H9 (cell line): ENCODE measurements around the gene HS3ST4. TPM values are rescaled to one million over a fixed set of nuclear protein-coding genes. Genes with fewer than 3 reads are reported as not detected.

ENCODE experiments used
- DNase-seq: peaks from one replicate; pipeline ENCODE4 v3.0.0-alpha.2; 2017
- H2AFZ ChIP-seq: one replicate; pipeline ENCODE4 v1.6.1; 2013; ENCODE audit warnings: mild to moderate bottlenecking, low read length, control low read depth, moderate library complexity
- H2AK5ac ChIP-seq: 2 replicates; pipeline ENCODE4 v1.6.1; 2013; ENCODE audit warnings: low read length, control low read depth, mixed read lengths; ENCODE audit not compliant: insufficient read length
- H2BK120ac ChIP-seq: one replicate; pipeline ENCODE4 v1.6.1; 2013; ENCODE audit warnings: low read depth, mild to moderate bottlenecking, low read length, control low read depth, inconsistent platforms; ENCODE audit not compliant: poor library complexity, severe bottlenecking
- H2BK12ac ChIP-seq: 2 replicates; pipeline ENCODE4 v1.6.1; 2013; ENCODE audit warnings: low read length, control low read depth, mixed read lengths, low read depth; ENCODE audit not compliant: insufficient read length
- H2BK15ac ChIP-seq: 2 replicates; pipeline ENCODE4 v1.6.1; 2013; ENCODE audit warnings: low read depth, low read length, control low read depth
- H2BK20ac ChIP-seq: one replicate; pipeline ENCODE4 v1.6.1; 2013; ENCODE audit warnings: low read depth, mild to moderate bottlenecking, low read length, control low read depth, inconsistent platforms; ENCODE audit not compliant: poor library complexity, severe bottlenecking
- H2BK5ac ChIP-seq: 2 replicates; pipeline ENCODE4 v1.6.1; 2013; ENCODE audit warnings: low read length, control low read depth, mixed read lengths; ENCODE audit not compliant: insufficient read length
- H3K14ac ChIP-seq: 2 replicates; pipeline ENCODE4 v1.6.1; 2013; ENCODE audit warnings: low read length, control low read depth; ENCODE audit not compliant: insufficient read depth
- H3K18ac ChIP-seq: 2 replicates; pipeline ENCODE4 v1.6.1; 2013; ENCODE audit warnings: low read depth, mild to moderate bottlenecking, mixed read lengths, low read length, control low read depth; ENCODE audit not compliant: insufficient read length
- H3K23ac ChIP-seq: 2 replicates; pipeline ENCODE4 v1.6.1; 2013; ENCODE audit warnings: low read length, control low read depth, mixed read lengths, low read depth; ENCODE audit not compliant: insufficient read length
- H3K23me2 ChIP-seq: 2 replicates; pipeline ENCODE4 v1.6.1; 2013; ENCODE audit warnings: low read depth, mild to moderate bottlenecking, mixed read lengths, low read length, control low read depth; ENCODE audit not compliant: insufficient read length, poor library complexity, severe bottlenecking
- H3K27ac ChIP-seq: 2 replicates; pipeline ENCODE4 v1.5.1; 2013; ENCODE audit warnings: low read length, control low read depth, mixed read lengths, low read depth; ENCODE audit not compliant: insufficient read length
- H3K27me3 ChIP-seq: 2 replicates; pipeline ENCODE4 v1.6.1; 2013; ENCODE audit warnings: low read length, control low read depth, inconsistent platforms; ENCODE audit not compliant: insufficient read depth
- H3K4ac ChIP-seq: 2 replicates; pipeline ENCODE4 v1.6.1; 2013; ENCODE audit warnings: low read depth, mild to moderate bottlenecking, control low read depth, inconsistent platforms, low read length, moderate library complexity
- H3K4me1 ChIP-seq: 2 replicates; pipeline ENCODE4 v1.6.1; 2013; ENCODE audit warnings: low read length, control low read depth, inconsistent platforms; ENCODE audit not compliant: insufficient read depth
- H3K4me2 ChIP-seq: 2 replicates; pipeline ENCODE4 v1.6.1; 2013; ENCODE audit warnings: low read length, control low read depth, mixed read lengths; ENCODE audit not compliant: insufficient read length, insufficient read depth
- H3K56ac ChIP-seq: 2 replicates; pipeline ENCODE4 v1.6.1; 2013; ENCODE audit warnings: low read depth, mild to moderate bottlenecking, mixed read lengths, low read length, control low read depth; ENCODE audit not compliant: insufficient read length
- H3K79me1 ChIP-seq: 2 replicates; pipeline ENCODE4 v1.6.1; 2013; ENCODE audit warnings: low read depth, mild to moderate bottlenecking, moderate library complexity, low read length, control low read depth, inconsistent platforms; ENCODE audit not compliant: insufficient read depth, poor library complexity, severe bottlenecking
- H3K79me2 ChIP-seq: 2 replicates; pipeline ENCODE4 v1.6.1; 2013; ENCODE audit warnings: low read length, control low read depth, inconsistent platforms; ENCODE audit not compliant: insufficient read depth
- H3K9ac ChIP-seq: 2 replicates; pipeline ENCODE4 v1.6.1; 2013; ENCODE audit warnings: low read length, control low read depth, mixed read lengths; ENCODE audit not compliant: insufficient read length; ENCODE audit errors: extremely low read depth
- H3K9me3 ChIP-seq: one replicate; pipeline ENCODE4 v1.6.1; 2013; ENCODE audit warnings: low read depth, low read length, inconsistent platforms; ENCODE audit not compliant: control insufficient read depth
- H3T11ph ChIP-seq: one replicate; pipeline ENCODE4 v1.6.1; 2013; ENCODE audit warnings: mild to moderate bottlenecking, low read length, control low read depth, inconsistent platforms
- H4K20me1 ChIP-seq: one replicate; pipeline ENCODE4 v1.6.1; 2013; ENCODE audit not compliant: control insufficient read depth, insufficient read length, insufficient read depth
- H4K5ac ChIP-seq: 2 replicates; pipeline ENCODE4 v1.6.1; 2013; ENCODE audit warnings: low read depth, mild to moderate bottlenecking, mixed read lengths, low read length, control low read depth; ENCODE audit not compliant: insufficient read length
- H4K8ac ChIP-seq: replicated peaks from 2 replicates; pipeline ENCODE4 v1.6.1; 2013; ENCODE audit warnings: low read length, control low read depth, mixed read lengths, low read depth; ENCODE audit not compliant: insufficient read length
- H4K91ac ChIP-seq: 2 replicates; pipeline ENCODE4 v1.6.1; 2013; ENCODE audit warnings: low read depth, mild to moderate bottlenecking, moderate library complexity, mixed read lengths, low read length, control low read depth; ENCODE audit not compliant: insufficient read length
- H3K27ac Mint-ChIP-seq, 3 experiments: 2 replicates in 2 of 3; 3 replicates in 1 of 3; pipeline ENCODE4 v1.8.0; 2020 to 2021; ENCODE audit warnings: mixed read lengths in 3 of 3, mild to moderate bottlenecking in 1 of 3, moderate library complexity in 1 of 3
- H3K27me3 Mint-ChIP-seq: 2 replicates; pipeline ENCODE4 v1.8.0; 2021; ENCODE audit warnings: low read depth, mild to moderate bottlenecking, moderate library complexity, mixed read lengths
- H3K36me3 Mint-ChIP-seq, 3 experiments: 2 replicates in 2 of 3; 3 replicates in 1 of 3; pipeline ENCODE4 v1.8.0; 2020 to 2021; ENCODE audit warnings: low read depth in 3 of 3, mixed read lengths in 3 of 3; ENCODE audit not compliant: insufficient read depth in 1 of 3
- H3K4me1 Mint-ChIP-seq, 2 experiments: 2 replicates each; pipeline ENCODE4 v1.8.0; 2020; ENCODE audit warnings: mixed read lengths in 2 of 2
- H3K4me3 Mint-ChIP-seq, 2 experiments: 2 replicates in 1 of 2; 3 replicates in 1 of 2; pipeline ENCODE4 v1.8.0; 2020 to 2021; ENCODE audit warnings: mild to moderate bottlenecking in 2 of 2, mixed read lengths in 2 of 2, moderate library complexity in 1 of 2
- H3K9me3 Mint-ChIP-seq, 2 experiments: 2 replicates in 1 of 2; 3 replicates in 1 of 2; pipeline ENCODE4 v1.8.0; 2020; ENCODE audit warnings: mild to moderate bottlenecking in 2 of 2, mixed read lengths in 2 of 2, moderate library complexity in 1 of 2
- CTCF ChIP-seq: fragments of 200-600 bp; sonication (generic); conservative IDR thresholded peaks from 3 replicates; pipeline ENCODE4 v1.8.0; 2021; ENCODE audit warnings: antibody characterized with exemption, mild to moderate bottlenecking
- WGBS: extraction: QIAGEN DNeasy Blood & Tissue Kit; methylation state at CpG from one replicate; pipeline ENCODE4 v1.1.7; 2013; ENCODE audit warnings: missing lambda C conversion rate, low lambda C conversion rate, mixed read lengths; ENCODE audit not compliant: insufficient read length; ENCODE audit errors: extremely low coverage; 5-methylcytosine and 5-hydroxymethylcytosine counted together
- total RNA-seq: library from RNA; stranded (reverse); gene quantifications from 2 replicates; pipeline ENCODE4 v1.2.1, GENCODE V29; 2021

Gene HS3ST4
- total RNA-seq, 1 experiment from 2014 or later: 1.7 TPM

GRCh38 chr16:26078716-26079355, 387.1 kb downstream of the HS3ST4 start:
- H3K4me3 Mint-ChIP-seq: no peak overlapping the region

More at GRCh38 chr16:26078716-26079355, 387.1 kb downstream of the HS3ST4 start:
- Histone ChIP-seq H3T11ph (no peak overlapping the region), H3K9ac (no peak overlapping the region), H3K79me2 (no peaks in the 10 kb centered on the region), H3K56ac (no peak overlapping the region), H3K18ac (no peak overlapping the region), H3K4ac (no peak overlapping the region), H4K8ac (no peak overlapping the region), H2BK5ac (no peak overlapping the region), H3K23ac (no peak overlapping the region), H2AFZ (no peak overlapping the region), H3K14ac (no peak overlapping the region), H3K4me1 (peaks cover 3% of the 10 kb centered on the region; the same call in 1 of the 2 replicates), H4K20me1 (no peaks in the 10 kb centered on the region), H2BK15ac (no peak overlapping the region), H2AK5ac (no peak overlapping the region), H3K27me3 (no peaks in the 10 kb centered on the region), H3K9me3 (peaks cover 4% of the 10 kb centered on the region), H2BK20ac (no peak overlapping the region), H2BK12ac (no peak overlapping the region), H4K5ac (no peak overlapping the region), H3K27ac (no peak overlapping the region), H3K79me1 (no peaks in the 10 kb centered on the region), H3K4me2 (no peak overlapping the region), H2BK120ac (no peak overlapping the region), H4K91ac (no peak overlapping the region), H3K23me2 (no peaks in the 10 kb centered on the region)
- no peaks in the 10 kb centered on the region; the same call in 1 of the 2 replicates for H3K27me3 Mint-ChIP-seq
- H3K27ac Mint-ChIP-seq: no peak overlapping the region
- no peak for DNase-seq
- peaks cover 6 to 8% of the 10 kb centered on the region in 2 experiments; a peak in 4 of 5 replicates for H3K9me3 Mint-ChIP-seq
- TF ChIP-seq CTCF: no peak
- H3K4me1 Mint-ChIP-seq: peaks cover 2 to 19% of the 10 kb centered on the region in 2 experiments; a peak in 3 of 4 replicates
- H3K36me3 Mint-ChIP-seq: peaks cover 0 to 5% (median 3%) of the 10 kb centered on the region in 3 experiments; a peak in 2 of 7 replicates
- whole genome bisulfite sequencing: no CpG with 5 or more reads among the region's 10 CpGs
